WI38 (cell line): ENCODE measurements around the gene TTLL12.

Experiments used
- H3K4me3 ChIP-seq: 2 replicates; pipeline ENCODE4 v1.5.1; 2011; ENCODE audit warnings: low read depth, mild to moderate bottlenecking, control low read depth, low read length
- CTCF ChIP-seq: IDR thresholded peaks from 2 replicates; pipeline ENCODE4 v1.5.1; 2012; ENCODE audit warnings: low read depth, mild to moderate bottlenecking, control low read depth, low read length

The TTLL12 gene

DNA sequence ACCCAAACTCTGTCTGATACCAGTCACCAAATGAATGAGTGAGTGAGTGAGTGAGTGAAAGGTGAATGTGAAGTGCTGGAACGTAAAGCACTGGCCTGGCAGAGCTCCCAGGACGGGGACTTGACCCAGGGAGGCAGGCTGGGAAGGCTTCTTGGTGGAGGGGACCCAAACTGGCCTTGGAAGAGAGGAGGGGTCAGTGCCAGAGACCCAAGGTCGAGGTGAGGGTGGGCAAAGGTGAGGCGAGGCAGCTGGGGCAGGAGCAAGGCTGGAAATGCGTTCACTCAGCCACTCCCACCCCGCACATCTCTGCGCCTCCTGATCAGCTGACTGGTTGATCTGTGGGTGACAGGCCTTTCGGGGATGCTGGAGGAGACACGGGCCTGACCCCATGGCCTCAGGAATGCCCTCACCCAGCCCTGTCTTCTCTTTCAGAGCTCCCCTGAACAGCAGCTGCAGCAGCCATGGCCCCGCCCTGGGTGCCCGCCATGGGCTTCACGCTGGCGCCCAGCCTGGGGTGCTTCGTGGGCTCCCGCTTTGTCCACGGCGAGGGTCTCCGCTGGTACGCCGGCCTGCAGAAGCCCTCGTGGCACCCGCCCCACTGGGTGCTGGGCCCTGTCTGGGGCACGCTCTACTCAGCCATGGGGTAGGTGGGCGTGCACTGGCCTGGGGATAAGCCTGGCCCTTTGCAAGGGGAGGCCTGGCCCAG is 28.0 kb downstream of the TTLL12 start:
- no peak overlapping the region for H3K4me3 ChIP-seq
- TF ChIP-seq CTCF, result no peak

GRCh38 chr22:43157874-43158546 is 28.9 kb downstream of the TTLL12 start:
- no peak for TF ChIP-seq CTCF

DNA sequence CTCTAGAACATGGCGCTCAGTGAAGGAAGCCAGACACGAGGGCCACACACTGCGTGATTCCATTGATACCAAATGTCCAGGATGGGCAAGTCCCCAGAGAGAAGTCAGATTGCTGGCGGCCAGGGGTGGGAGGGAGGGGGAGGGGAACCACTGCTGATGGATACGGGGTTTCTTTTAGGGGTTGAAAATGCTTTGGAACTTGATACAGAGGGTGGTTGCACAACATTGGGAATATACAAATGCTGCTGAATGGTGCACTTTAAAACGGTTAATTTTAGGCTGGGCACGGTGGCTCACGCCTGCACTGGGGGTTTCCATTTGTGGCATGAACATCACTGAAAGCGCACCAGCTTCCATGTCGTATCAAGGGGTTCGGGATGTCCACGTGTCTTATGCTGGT is 30.5 kb downstream of the TTLL12 start:
- no peak overlapping the region for H3K4me3 ChIP-seq
- TF ChIP-seq CTCF, result no peak

More at GRCh38 chr22:43157874-43158546, 28.9 kb downstream of the TTLL12 start:
- H3K4me3 ChIP-seq, result no peak overlapping the region

DNA sequence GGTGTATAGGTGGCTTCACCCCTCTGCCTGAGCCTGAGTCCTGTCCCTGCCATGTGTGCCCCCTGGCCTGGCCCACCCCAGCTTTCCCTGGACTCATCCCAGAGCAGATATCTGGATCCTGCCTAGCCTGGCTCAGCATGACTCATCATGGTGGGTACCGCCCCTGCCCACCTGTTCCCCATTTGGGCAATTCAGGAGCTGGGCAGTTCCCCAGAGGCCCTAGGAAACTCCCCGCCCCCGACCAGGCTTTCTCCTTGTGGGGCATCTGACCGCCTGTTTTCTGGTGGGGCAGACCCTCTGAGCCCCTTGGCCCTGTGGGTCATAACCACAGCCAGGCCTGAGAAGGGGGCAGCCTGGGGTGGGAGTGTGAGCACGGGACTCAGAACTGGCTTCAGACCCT is 31.1 kb downstream of the TTLL12 start:
- no peak for TF ChIP-seq CTCF
- no peak overlapping the region for H3K4me3 ChIP-seq

GRCh38 chr22:43154887-43155536 is 31.9 kb downstream of the TTLL12 start:
- no peak overlapping the region for H3K4me3 ChIP-seq
- TF ChIP-seq CTCF, result no peak

GRCh38 chr22:43153899-43154298 is 33.0 kb downstream of the TTLL12 start:
- H3K4me3 ChIP-seq, result no peak overlapping the region
- no peak for TF ChIP-seq CTCF
